ENCODE results near the gene CHRNA4. TPM values are rescaled to one million over a fixed set of nuclear protein-coding genes. Genes with fewer than 3 reads are reported as not detected.
"Not testable (repeated sequence)": the region's sequence is repeated elsewhere in the genome, so short reads cannot be mapped to it uniquely, and the experiment has no call there.

Gene CHRNA4
- total and polyA plus RNA-seq, 2 of the 13 experiments (the other 11 are each of a cell fraction or from before 2014, with no cell fraction given): not detected

DNA sequence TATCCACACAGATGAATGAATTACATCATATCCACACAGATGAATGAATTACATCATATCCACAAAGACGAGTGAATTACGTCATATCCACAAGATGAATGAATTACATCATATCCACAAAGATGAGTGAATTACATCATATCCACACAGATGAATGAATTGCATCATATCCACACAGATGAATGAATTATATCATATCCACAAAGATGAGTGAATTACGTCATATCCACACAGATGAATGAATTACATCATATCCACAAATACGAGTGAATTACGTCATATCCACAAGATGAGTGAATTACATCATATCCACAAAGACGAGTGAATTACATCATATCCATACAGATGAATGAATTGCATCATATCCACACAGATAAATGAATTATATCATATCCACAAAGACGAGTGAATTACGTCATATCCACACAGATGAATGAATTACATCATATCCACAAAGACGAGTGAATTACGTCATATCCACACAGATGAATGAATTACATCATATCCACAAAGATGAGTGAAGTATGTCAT, 20.9 kb downstream of the CHRNA4 start:
- H2AFZ ChIP-seq (ENCODE audit: low read length); H4K20me1 ChIP-seq (ENCODE audit: insufficient read depth, low read length); H3K4me2 ChIP-seq (ENCODE audit: low read depth, low read length); H3K9me3 ChIP-seq (ENCODE audit: low read length); CTCF ChIA-PET (ENCODE audit: low intra/inter-chr PET ratio, low total read pairs); intact Hi-C loops (cut with micrococcal nuclease; ENCODE audit: unreplicated experiment); H3K36me3 ChIP-seq (replicated peaks in 1 of 2; ENCODE audit: control insufficient read depth in 1 of 2, insufficient read depth in 2 of 2, low read length in 2 of 2); H3K27ac ChIP-seq (ENCODE audit: extremely low read length, insufficient read depth, low read length); POLR2A ChIA-PET; in situ Hi-C loops (cut with HindIII; ENCODE audit: extremely low pct_ligation_motif_present, low pct_unique_long_range_greater_than_20kb); BruUV-seq (replicated peaks); DNase-seq (ENCODE audit: low spot score); H3K4me1 ChIP-seq (ENCODE audit: insufficient read depth, low read length); H3K4me3 ChIP-seq (replicated peaks in 1 of 3; ENCODE audit: insufficient read depth in 1 of 3, low read depth in 2 of 3, low read length in 3 of 3); H3K79me2 ChIP-seq (ENCODE audit: insufficient read depth, low read length); ATAC-seq; H3K9ac ChIP-seq (ENCODE audit: insufficient read depth, low read depth, low read length); TF ChIP-seq ATF7, CREB1 (CRISPR knock-in tag; IDR thresholded peaks at IDR 0.05): not testable (repeated sequence)
- 38% methylated on average over 10 of the region's 10 CpGs for WGBS (ENCODE audit: low lambda C conversion rate)
- peaks cover 7 to 54% of the 10 kb centered on the region in 2 experiments; a peak in 4 of 5 replicates for H3K27me3 ChIP-seq (ENCODE audit: control insufficient read depth in 1 of 2, insufficient read depth in 2 of 2, low read length in 2 of 2)
- FAIRE-seq: peak; percentile 66
- 0 out of 2 replicates have a peak, but pooled peaks have one; percentile 1 for TF ChIP-seq ATF1 (CRISPR knock-in tag; IDR thresholded peaks at IDR 0.05)
- TF ChIP-seq CEBPB (IDR thresholded peaks at IDR 0.05; ENCODE audit: borderline replicate concordance, low read depth, low read length): peak; percentile 82
- TF ChIP-seq, protein P1, sequence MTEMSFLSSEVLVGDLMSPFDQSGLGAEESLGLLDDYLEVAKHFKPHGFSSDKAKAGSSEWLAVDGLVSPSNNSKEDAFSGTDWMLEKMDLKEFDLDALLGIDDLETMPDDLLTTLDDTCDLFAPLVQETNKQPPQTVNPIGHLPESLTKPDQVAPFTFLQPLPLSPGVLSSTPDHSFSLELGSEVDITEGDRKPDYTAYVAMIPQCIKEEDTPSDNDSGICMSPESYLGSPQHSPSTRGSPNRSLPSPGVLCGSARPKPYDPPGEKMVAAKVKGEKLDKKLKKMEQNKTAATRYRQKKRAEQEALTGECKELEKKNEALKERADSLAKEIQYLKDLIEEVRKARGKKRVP (CRISPR knock-in tag; IDR thresholded peaks at IDR 0.05): peak in 1 of 2 experiments; percentile 82; a peak in 2 of 4 replicates
- 0 out of 2 replicates have a peak, but pooled peaks have one; percentile 67 for TF ChIP-seq ZBTB21 (CRISPR knock-in tag; IDR thresholded peaks at IDR 0.05)
- TF ChIP-seq ATF7 (IDR thresholded peaks at IDR 0.05): peak; percentile 99
- TF ChIP-seq HOXA7 (CRISPR knock-in tag; IDR thresholded peaks at IDR 0.05): 0 out of 2 replicates have a peak, but pooled peaks have one; percentile 39
- TF ChIP-seq CREB1 (IDR thresholded peaks at IDR 0.05): peak; percentile 92
- TF ChIP-seq, protein P2, sequence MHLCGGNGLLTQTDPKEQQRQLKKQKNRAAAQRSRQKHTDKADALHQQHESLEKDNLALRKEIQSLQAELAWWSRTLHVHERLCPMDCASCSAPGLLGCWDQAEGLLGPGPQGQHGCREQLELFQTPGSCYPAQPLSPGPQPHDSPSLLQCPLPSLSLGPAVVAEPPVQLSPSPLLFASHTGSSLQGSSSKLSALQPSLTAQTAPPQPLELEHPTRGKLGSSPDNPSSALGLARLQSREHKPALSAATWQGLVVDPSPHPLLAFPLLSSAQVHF (CRISPR knock-in tag; IDR thresholded peaks at IDR 0.05): 0 out of 2 replicates have a peak, but pooled peaks have one; percentile 46
